HG03457 (cell line): ENCODE results near the gene KICS2.
"Not testable (repeated sequence)": the region's sequence is repeated elsewhere in the genome, so short reads cannot be mapped to it uniquely, and the experiment has no call there.

Source experiments
- ATAC-seq: cut with Tn5 transposase; IDR thresholded peaks from one replicate; pipeline ENCODE4 v1.9.1; 2021; ENCODE audit warnings: moderate number of reproducible peaks; ENCODE audit not compliant: unreplicated experiment

Gene KICS2

DNA sequence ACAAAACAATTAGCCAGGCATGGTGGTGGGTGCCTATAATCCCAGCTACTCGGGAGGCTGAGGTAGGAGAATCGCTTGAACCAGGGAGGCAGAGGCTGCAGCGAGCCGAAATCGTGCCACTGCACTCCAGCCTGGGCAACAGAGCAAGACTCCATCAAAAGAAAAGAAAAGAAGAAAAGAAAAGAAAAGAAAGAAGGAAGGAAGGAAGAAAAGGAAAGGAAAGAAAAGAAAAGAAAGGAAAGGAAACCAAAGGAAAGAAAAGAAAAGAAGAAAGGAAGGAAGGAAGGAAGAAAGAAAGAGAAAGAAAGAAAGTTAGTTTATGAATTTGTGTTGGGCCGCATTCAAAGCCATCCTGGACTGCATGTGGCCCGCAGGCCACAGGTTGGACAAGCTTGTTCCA lies 4.5 kb downstream of the KICS2 start:
- not testable (repeated sequence) for ATAC-seq

DNA sequence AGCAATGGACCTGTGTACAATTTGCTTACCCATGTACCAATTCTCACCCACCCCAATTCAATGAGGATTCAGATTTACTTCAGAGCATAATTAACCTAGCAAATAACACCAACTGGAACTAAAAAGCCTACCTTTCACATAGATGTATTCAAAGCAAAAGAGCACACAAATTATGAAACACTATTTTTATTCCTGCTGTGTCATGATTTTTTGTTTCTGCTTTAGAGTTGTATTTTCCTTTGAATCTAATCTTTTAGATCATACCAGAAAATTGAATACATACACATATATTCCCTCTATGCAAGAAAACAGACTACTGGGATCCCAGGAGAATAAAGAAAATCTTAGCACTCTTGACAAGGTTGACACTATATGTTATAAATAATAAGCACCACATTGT lies 5.9 kb downstream of the KICS2 start:
- no peak for ATAC-seq

DNA sequence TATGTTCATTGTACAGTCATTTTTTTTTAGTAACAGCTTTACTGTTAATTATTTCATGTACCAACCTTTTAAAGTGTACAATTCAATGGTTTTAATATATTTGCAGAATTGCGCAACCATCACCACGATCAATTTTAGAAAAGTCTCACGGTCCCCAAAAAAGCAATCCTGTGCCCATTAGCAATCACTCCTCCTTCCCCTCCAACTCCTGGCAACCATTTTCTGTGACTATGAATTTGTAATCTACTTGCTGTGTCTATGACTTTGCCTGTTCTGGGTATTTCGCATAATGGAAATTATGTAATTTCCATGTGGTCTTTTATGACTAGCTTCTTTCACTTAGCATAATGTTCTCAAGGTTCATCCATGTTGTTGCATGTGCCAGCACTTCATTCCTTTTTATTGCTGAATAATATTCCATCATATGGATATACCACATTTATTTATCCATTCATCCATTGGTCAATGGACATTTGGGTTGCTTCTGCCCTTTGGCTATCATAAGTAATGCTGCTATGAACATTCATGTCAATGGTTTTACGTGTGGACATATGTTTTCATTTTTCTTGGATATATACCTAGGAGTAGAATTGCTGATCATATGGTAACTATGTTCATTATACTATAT lies 9.9 kb downstream of the KICS2 start:
- ATAC-seq: no peak

DNA sequence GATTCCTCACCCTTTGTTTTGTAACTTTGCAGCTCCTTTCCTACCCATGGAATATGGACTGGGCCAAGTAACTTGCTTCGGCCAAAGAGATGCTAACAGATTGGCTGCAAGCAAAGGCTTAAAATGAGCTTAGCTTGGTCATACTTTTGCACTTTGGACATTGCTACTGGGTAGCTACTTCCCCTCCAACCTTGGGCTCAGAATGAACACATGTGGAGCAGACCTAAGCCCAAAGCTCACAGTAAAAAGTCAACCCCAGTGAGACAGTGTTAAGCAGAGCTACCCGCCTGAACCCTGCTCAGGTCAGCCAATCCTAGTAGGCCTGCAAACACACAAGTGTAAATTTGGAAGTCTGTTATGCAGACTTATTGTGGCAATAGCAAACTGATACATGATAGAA lies 14.6 kb downstream of the KICS2 start:
- no peak for ATAC-seq

DNA sequence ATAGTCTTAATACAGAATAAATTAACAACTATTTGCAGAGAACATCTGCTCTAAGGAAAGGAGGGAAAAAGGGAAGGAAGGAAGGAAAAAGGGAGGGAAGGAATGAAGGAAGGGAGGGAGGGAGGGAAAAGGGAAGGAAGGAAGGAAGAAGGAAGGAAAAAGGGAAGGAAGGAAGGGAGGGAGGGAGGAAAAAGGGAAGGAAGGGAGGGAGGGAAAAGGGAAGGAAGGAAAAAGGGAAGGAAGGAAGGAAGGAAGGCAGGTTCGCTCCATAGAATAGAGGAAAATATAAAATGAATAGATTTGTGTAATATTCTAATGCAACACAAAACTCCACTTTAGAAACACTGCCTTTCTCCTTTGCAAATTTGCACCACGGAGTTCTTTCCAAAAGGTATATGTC lies 16.6 kb downstream of the KICS2 start:
- no peak for ATAC-seq

DNA sequence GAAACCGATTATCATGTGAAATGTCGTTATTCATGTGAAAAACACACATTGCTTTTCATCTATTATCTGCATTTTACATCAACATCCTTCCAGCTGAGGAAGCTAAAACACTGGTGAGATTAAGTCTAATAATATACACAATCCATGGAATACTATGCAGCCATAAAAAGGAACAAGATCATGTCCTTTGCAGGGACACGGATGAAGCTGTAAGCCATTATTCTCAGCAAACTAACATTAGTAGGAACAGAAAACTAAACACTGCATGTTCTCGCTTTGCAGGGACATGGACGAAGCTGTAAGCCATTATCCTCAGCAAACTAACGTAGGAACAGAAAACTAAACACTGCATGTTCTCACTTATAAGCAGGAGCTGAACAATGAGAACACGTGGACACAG lies 18.3 kb downstream of the KICS2 start:
- ATAC-seq: no peak

DNA sequence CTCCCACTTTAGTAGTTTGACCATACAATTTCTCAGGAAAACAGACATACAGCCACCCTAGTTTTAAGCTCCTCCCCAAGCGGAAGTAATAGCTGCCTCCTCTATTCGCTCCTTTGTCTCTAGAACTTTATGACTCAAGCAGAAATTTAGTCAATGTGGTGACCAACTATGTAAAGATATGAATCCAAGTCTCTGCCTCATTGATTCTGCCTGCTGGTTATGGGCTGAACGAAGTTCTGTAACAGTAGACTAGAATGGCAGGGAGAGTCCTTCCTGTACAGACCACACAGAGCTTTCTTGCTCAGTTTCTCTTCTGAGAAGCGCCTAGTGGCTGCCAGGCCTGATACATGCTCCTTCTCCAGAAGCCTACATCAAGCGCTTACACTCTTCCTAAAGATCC lies 19.1 kb downstream of the KICS2 start:
- ATAC-seq: no peak

DNA sequence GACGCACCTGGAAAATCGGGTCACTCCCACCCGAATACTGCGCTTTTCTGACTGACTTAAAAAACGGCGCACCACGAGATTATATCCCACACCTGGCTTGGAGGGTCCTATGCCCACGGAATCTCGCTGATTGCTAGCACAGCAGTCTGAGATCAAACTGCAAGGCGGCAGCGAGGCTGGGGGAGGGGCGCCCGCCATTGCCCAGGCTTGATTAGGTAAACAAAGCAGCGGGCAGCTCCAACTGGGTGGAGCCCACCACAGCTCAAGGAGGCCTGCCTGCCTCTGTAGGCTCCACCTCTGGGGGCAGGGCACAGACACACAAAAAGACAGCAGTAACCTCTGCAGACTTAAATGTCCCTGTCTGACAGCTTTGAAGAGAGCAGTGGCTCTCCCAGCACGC lies 26.3 kb downstream of the KICS2 start:
- ATAC-seq: not testable (repeated sequence)

DNA sequence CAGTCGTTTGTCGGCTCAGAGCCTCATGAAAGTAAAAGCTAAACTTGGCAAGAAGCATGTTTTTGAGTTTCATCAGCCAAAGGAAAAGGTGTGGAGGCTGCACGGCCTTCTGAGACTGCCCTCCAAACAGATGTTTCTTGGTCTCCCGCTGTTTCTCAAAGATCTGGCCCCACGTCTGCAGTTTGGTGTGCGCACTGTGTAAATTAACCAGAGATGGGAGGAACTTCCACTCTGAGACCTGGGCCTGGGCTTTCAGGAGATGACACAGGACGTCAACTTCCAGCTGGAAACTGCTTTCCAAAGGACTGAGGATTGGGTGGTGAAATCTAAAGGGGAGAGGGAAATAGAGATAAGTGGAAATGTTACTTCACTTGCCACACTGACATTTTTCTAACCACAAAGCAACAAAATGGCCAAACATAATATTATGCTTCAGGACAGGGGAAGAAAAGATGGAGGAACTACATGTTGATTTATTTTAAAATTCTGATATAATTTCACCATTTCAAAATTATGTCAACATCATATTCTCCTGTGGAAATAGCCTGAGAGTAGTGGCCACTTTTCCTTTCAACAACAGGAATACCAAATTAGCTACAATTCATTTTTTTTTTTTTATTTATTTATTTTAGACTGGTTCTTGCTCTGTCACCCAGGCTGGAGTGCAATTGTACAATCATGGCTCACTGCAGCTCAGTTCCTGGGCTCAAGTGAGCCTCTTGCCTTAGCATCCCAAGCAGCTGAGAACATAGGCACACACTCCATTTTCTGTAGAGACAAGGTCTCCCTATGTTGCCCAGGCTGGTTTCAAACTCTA lies 27.6 kb downstream of the KICS2 start:
- no peak for ATAC-seq

DNA sequence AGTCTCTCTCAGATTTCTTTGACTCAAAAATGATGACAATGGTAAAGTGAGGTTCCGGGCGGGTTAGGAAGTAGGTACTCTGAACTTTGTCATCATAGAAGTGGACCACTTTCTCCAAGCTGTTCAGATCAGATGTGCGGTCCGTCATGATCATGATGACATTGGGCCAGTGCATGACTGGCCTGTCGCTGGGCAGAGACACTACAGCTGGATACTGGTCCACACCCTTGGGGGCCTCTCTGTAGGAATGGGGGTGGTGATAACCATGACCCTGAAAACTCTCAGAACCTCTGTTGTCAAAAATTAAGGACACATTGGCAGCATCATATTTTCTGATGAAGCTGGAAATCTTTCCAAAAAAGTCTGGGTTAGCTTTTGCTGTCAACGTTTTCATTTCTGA lies 28.2 kb downstream of the KICS2 start:
- ATAC-seq: no peak

DNA sequence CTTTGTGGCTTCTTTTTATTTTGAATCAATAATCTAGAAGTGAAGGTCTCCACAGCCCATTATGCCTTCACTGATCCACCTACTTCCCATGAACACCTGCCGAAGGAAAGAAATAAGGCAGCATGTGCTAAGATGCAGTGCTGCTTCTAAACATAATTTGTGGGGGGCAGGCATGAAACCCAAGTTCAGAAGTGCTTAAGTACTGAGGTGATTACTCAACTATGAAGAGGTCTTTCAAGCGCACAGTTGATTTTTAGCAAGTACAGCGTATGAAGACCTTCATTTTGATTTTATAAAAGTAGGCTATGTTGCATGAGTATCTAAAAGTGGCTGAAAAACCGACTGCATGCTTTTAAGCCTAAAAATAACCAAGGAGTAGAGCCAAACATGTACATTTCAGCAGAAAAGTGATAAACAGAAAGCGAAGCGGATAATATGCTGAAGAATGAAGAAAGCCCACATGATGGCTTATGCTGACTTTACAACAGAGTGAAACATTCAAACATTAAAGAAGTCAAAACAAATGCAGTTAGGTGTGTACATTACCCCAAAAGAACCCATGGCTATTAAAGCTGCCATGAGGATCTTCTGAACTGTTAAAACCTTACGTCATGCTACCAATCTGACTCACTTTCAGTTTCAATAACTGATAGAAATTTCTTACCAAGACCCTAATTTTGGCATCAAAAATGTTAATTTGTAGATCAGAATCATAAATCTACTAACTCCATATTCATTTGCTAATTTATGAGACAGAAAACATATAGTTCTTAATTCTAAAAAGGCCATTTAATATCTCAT lies 29.3 kb downstream of the KICS2 start:
- peak; percentile 93 for ATAC-seq

DNA sequence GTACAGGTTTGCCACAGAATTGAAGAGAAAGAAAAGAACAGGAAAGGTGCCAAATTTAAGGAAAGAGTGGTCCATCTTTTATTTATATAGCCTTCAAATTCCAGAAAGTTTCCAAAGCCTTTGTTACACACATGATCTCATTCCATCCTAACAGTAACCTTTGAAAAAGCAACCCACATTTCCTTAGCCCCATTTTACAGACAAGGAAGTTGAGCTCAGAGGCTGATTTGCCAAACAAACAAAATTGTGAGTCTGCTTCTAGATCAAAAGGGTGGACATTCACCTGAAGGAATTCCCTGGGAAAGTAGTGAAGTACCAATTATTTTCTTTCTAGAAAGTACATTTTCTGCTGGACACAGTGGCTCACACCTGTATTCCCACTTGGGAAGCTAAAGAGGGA lies 32.0 kb downstream of the KICS2 start:
- no peak for ATAC-seq

DNA sequence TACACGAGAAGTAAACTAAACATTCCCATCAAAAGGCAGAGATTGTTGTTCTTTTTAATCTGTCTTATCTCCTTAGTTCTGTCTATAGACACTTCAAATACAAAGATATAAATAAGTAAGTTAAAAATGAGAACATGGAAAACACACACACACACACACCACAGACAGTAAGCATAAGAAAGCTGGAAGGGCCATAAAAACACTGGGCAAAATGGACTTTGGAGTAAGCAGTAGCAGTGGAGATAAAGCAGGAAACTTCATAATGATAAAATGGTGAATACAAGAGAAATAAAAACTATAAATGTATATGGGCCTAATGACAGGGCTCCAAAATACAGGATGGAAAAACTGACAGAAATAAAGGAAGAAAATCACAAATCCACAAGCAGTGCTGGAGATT lies 32.6 kb downstream of the KICS2 start:
- ATAC-seq: no peak

DNA sequence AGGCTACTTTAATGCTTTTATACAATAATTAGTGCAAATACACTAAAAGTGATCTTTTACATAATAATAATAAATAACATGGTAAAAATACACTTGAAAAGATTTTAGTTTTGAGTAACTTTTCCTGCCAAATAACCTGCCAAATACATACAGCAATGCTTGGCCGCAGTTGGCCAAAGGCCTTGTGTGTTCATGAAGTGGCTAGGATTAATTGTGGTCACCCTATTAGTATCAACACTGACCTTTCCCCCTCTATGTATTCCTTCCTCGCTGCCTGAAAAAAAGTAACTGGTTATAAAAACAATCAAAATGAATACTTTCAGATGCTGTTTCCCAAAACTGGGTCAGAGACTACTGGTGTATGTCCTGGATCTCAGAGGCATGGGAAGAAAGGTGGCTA lies 34.3 kb downstream of the KICS2 start:
- ATAC-seq: no peak

DNA sequence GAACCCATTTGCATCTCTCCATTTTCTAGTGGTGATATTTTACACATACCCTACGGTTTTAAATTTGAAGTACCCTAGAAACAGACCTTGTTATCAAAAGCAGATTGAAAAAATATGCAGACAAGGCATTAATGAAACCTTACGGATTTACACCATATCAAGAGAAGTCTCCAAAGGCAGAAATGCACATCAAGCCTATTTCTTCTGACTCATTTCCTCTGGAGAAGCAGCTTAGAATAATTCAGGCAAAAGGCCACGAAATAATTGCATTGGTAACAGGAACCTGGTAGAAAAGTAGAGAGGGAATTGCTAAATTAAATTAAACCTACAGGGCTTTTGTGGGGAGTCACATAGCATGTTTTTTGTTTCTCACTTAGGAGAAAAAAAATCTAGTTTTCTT lies 34.7 kb downstream of the KICS2 start:
- ATAC-seq: no peak

DNA sequence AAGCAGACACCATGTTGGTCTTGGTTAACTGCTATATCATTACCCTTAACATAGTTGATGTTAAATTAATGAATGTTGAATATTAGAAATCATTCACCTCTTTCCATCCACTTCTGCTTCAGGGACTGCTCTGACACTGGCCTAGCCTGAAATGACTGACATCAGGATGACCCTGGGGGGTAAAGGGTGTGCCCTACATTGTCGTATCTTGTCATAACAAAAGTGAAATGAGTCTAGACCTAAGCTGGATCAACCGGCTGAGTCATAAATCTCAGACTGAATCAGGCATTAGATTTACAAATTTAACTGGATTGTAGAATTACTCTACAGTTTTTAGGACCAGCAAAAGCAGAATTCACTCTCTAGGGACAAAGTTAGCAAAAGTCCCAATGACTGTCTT lies 35.3 kb downstream of the KICS2 start:
- peak; percentile 92 for ATAC-seq

DNA sequence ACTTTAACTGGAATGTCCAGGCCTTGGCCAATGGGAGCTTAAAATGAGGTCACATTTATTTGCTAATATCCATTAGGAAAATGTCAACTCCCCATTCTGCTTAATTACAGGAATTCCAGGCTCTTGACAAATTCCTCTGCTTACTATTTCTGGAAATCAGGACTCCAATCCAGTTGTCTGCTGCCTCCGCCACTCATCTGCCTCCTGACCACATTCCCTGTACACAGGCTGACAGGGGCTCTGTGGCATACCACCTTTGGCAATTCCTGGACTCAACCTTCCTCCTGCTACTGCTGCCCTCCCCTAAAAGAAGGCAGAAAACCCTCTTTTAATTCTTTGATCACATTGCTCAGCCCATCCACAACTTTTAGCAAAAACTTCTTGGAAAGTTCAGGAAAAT lies 37.9 kb downstream of the KICS2 start:
- no peak for ATAC-seq

DNA sequence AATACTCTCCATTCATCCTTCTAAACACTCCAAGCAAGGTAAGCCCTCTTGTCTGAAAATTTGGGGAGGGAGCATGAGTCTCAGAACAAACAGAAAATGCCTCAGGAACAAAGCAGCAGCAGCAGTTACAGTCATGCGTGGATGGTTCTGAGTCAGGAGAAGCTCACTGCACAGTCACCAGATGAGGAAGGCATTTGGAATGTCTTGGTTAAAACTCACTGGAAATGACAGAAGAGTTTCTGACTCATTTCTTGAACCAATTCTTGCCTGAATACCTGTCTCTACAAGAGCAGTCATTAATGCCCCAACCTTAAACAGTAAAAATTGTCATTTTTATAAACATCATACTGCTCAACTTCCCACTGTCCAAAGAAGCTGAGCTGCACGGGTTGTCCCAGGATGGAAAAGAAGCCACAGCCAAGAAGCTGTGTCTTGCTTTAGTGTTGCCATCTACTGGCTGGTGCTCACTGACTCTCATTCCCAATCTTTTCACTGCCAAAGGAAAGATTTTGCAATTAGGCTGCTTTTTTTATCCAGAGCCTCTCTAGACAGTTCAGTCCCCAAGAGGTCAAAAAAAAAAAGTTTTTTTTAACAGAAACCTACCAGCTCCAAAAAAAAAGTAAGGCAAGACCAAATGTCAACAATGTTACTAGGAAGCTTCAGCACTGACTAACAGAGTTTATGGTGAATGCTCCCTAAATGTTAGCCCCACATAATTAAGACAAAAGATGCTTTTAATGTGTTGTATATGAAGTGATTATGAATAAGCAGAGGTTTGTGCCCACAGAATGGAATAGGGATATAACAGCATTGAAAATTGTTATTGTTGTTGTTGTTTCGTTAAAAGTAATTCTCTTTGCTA lies 40.4 kb downstream of the KICS2 start:
- ATAC-seq: no peak

DNA sequence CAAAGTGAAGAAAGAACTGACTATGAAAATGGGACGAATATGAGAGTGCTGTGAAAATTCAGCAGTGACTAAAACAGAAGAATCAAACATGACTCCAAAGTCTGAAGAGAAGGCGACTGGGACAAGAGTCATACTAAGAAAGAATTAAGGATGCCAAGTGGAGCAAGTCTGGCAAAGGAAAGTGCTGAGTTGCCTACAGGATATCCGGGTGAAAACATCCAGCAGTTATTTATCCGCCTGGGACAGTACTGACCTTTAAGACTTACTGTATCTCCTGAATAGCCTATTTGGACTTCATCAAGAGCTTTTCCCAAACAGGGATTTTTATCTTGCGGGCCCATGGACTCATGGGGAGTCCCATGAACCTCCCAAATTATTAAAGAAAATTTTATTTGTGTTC lies 41.1 kb downstream of the KICS2 start:
- ATAC-seq: no peak

DNA sequence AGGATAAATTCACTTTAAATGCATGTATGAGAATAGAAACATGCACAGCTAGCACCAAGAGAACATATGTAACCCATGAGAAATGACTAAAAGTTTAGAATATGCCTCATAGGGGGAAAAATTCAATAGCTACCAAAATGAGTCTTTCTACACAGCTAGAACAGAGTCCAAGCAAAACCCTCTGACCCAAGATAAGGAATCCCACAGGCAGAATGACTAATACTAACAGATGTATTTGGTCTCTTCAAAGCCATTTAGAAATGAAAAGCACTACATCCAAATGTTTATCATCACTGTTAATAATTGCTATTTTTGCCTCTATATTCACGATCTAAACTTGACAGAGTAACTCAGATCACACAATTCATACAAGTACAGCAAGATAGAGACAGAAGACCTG lies 44.0 kb downstream of the KICS2 start:
- no peak for ATAC-seq

DNA sequence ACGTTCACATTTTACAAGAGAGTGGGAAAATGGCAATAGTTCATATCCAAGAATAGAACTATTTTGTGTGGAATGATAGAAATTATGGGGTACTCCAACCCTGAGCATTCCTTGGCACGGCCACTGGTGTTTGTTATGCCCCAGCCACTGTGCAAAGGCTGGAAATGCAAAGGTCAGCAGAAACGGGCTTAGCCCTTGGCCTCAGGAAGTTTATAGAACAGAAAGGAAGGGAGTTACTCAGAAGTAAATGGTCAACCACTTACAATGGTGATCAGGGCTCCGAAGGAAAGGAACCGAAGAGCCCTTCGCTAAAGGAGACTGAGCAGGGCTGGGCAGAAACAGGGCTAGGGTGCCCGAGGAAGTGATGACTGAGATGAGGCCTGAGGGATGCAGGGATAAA lies 45.1 kb downstream of the KICS2 start:
- ATAC-seq: no peak
